GM23248 (cell line): ENCODE data around the gene SLC23A1.

Experiments used
- EZH2 ChIP-seq: fragments of 200-600 bp; sonication (generic); IDR thresholded peaks from 2 replicates; pipeline ENCODE4 v1.6.1; 2018; ENCODE audit warnings: antibody characterized with exemption, mild to moderate bottlenecking; ENCODE audit not compliant: insufficient read depth, poor library complexity, severe bottlenecking
- EZH2phosphoT487 ChIP-seq: fragments of 200-600 bp; sonication (generic); IDR thresholded peaks from 2 replicates; pipeline ENCODE4 v1.6.1; 2018; ENCODE audit warnings: antibody characterized with exemption, moderate library complexity, mild to moderate bottlenecking, low read depth; ENCODE audit not compliant: insufficient read depth

DNA sequence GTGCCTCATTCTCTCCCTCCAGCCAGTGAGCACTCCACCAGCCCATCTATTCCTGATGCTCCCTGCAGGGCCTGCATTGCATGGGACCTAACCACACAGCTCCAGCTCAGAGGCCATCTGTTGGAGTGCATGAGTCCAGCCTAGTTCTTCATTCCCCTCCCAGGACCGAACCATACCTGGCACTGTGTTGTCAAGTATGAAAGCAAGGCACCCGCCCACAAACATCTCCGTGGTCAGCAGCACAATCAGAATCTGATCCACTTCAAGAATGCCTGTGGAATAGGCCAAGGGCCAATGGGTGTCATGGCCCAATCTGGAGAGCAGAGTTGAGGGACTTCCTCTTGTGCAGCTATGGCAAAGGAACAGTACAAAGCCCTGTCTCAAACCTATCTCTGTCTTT, 5.9 kb downstream of the SLC23A1 start:
- TF ChIP-seq EZH2, result no peak
- no peak for TF ChIP-seq EZH2phosphoT487
